HL-60 (cell line): Measurements from ENCODE around the gene ABAT.

ENCODE experiments used
- DNase-seq, 2 experiments: peaks; one replicate each; pipeline ENCODE4 v3.0.0-alpha.2; 2010 to 2020; ENCODE audit warnings: low read depth in 1 of 2, low spot score in 1 of 2
- H3K27ac ChIP-seq: fragments of 250-450 bp; sonication (Bioruptor Pico); replicated peaks from 2 replicates; pipeline ENCODE4 v1.5.1; 2020; ENCODE audit warnings: mild to moderate bottlenecking, moderate library complexity
- H3K27me3 ChIP-seq: fragments of 250-450 bp; sonication (Bioruptor Pico); 2 replicates; pipeline ENCODE4 v1.5.1; 2021; ENCODE audit warnings: mild to moderate bottlenecking, moderate library complexity; ENCODE audit not compliant: insufficient read depth, poor library complexity, severe bottlenecking
- H3K4me3 ChIP-seq: replicated peaks from 2 replicates; pipeline ENCODE4 v1.5.1; 2011; ENCODE audit warnings: mild to moderate bottlenecking, control low read depth, low read length; ENCODE audit not compliant: insufficient read depth
- GABPA ChIP-seq: IDR thresholded peaks from 2 replicates; pipeline ENCODE4 v1.6.1; 2012; ENCODE audit warnings: low read depth
- POLR2AphosphoS5 ChIP-seq: IDR thresholded peaks from 2 replicates; pipeline ENCODE4 v1.6.1; 2012; ENCODE audit warnings: low read depth
- SPI1 ChIP-seq: IDR thresholded peaks from 2 replicates; pipeline ENCODE4 v1.6.1; 2012; ENCODE audit warnings: low read depth, mild to moderate bottlenecking, borderline replicate concordance
- TF ChIP-seq, protein P1 (sequence below): IDR thresholded peaks from 2 replicates; pipeline ENCODE4 v1.6.1; 2012; ENCODE audit warnings: low read depth; ENCODE audit not compliant: insufficient replicate concordance
- TF ChIP-seq, protein P2 (sequence below): IDR thresholded peaks from one replicate; pipeline ENCODE4 v1.5.1; 2011; ENCODE audit warnings: low read length, control low read depth, inconsistent platforms; ENCODE audit not compliant: insufficient read depth

The ABAT gene

DNA sequence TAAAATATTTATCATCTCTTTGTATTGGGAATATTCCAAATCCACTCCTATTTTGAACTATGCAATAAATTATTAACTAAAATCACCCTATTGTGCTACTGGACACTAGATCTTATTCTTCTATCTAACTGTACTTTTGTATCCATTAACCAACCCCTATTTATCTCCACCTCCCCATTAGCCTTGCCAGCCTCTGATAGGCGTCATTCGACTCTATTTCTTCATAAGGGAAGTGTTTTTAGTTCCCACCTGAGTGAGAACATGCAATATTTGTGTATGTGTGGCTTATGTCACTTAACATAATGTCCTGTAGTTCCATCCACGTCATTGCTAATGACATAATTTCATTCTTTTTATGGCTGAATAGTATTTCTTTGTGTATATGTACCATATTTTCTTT is 99.1 kb downstream of the ABAT start:
- no peak for DNase-seq
- no peaks in the 10 kb centered on the region for H3K27me3 ChIP-seq
- no peak overlapping the region for H3K27ac ChIP-seq
- TF ChIP-seq, protein P1, sequence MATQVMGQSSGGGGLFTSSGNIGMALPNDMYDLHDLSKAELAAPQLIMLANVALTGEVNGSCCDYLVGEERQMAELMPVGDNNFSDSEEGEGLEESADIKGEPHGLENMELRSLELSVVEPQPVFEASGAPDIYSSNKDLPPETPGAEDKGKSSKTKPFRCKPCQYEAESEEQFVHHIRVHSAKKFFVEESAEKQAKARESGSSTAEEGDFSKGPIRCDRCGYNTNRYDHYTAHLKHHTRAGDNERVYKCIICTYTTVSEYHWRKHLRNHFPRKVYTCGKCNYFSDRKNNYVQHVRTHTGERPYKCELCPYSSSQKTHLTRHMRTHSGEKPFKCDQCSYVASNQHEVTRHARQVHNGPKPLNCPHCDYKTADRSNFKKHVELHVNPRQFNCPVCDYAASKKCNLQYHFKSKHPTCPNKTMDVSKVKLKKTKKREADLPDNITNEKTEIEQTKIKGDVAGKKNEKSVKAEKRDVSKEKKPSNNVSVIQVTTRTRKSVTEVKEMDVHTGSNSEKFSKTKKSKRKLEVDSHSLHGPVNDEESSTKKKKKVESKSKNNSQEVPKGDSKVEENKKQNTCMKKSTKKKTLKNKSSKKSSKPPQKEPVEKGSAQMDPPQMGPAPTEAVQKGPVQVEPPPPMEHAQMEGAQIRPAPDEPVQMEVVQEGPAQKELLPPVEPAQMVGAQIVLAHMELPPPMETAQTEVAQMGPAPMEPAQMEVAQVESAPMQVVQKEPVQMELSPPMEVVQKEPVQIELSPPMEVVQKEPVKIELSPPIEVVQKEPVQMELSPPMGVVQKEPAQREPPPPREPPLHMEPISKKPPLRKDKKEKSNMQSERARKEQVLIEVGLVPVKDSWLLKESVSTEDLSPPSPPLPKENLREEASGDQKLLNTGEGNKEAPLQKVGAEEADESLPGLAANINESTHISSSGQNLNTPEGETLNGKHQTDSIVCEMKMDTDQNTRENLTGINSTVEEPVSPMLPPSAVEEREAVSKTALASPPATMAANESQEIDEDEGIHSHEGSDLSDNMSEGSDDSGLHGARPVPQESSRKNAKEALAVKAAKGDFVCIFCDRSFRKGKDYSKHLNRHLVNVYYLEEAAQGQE = no peak
- TF ChIP-seq SPI1 = no peak
- TF ChIP-seq GABPA = no peak
- TF ChIP-seq POLR2AphosphoS5 = no peak
- TF ChIP-seq, protein P2, sequence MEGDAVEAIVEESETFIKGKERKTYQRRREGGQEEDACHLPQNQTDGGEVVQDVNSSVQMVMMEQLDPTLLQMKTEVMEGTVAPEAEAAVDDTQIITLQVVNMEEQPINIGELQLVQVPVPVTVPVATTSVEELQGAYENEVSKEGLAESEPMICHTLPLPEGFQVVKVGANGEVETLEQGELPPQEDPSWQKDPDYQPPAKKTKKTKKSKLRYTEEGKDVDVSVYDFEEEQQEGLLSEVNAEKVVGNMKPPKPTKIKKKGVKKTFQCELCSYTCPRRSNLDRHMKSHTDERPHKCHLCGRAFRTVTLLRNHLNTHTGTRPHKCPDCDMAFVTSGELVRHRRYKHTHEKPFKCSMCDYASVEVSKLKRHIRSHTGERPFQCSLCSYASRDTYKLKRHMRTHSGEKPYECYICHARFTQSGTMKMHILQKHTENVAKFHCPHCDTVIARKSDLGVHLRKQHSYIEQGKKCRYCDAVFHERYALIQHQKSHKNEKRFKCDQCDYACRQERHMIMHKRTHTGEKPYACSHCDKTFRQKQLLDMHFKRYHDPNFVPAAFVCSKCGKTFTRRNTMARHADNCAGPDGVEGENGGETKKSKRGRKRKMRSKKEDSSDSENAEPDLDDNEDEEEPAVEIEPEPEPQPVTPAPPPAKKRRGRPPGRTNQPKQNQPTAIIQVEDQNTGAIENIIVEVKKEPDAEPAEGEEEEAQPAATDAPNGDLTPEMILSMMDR = no peak
- no peak overlapping the region for H3K4me3 ChIP-seq

DNA sequence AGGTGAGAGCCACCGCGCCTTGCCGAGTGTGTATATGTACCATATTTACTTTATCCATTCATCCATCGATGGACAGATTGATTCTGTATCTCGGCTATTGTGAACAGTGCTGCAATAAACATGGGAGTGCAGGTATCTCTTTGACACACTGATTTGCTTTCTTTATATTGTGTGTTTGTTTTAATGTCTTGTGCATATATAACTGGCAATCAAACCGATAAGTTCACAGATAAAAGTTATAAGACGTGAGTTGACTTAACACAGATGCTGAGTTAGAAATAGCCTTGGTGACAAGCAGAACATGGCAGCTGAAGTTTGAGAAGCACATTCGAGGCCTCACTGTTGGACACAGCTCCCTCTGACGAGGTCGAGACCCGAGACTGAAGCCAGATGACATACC is 99.8 kb downstream of the ABAT start:
- DNase-seq = no peak
- Histone ChIP-seq H3K27ac (no peak overlapping the region), H3K4me3 (no peak overlapping the region), H3K27me3 (no peaks in the 10 kb centered on the region)
- TF ChIP-seq POLR2AphosphoS5 (no peak), GABPA (no peak)
- TF ChIP-seq, protein P2 = no peak

DNA sequence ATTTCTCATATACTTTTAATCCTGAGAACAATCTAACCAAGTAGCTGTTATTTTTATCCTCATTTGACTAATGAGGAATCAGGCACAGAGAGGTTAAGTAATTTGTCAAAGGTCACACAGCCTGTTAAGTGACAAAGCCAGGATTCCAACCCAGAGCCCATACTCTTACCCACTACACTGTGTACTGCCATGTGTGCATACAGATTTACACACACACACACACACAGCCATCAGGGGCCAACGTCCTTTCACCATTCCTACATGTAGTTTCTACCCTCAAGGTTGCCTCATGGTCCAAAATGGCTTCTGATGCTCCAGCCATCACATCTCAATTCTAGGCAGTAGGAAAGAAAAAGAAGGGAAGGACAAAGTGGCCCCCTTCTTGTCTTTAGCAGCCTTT is 100.9 kb downstream of the ABAT start:
- no peak for TF ChIP-seq GABPA
- Histone ChIP-seq H3K27me3 (no peaks in the 10 kb centered on the region), H3K27ac (no peak overlapping the region), H3K4me3 (no peak overlapping the region)
- DNase-seq = no peak

DNA sequence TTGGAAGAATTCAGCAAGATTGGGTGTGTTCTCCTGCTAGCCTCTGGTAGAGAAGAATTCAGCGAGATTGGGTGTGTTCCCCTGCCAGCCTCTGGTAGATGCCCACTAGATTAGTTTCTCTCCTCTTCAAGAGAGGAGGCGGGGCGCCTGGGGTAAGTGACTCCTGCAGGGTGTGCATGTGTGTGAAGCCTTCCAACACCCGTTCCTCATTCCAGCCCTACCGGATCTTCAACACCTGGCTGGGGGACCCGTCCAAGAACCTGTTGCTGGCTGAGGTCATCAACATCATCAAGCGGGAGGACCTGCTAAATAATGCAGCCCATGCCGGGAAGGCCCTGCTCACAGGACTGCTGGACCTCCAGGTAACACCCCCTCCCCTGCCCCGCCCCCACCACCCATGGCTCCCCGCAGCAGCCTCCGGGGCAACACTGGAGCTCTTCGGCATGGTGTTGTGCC is 101.7 kb downstream of the ABAT start:
- H3K27ac ChIP-seq = no peak overlapping the region
- no peak overlapping the region for H3K4me3 ChIP-seq
- no peaks in the 10 kb centered on the region for H3K27me3 ChIP-seq
- TF ChIP-seq POLR2AphosphoS5 = no peak
- no peak for TF ChIP-seq GABPA
- no peak for DNase-seq

DNA sequence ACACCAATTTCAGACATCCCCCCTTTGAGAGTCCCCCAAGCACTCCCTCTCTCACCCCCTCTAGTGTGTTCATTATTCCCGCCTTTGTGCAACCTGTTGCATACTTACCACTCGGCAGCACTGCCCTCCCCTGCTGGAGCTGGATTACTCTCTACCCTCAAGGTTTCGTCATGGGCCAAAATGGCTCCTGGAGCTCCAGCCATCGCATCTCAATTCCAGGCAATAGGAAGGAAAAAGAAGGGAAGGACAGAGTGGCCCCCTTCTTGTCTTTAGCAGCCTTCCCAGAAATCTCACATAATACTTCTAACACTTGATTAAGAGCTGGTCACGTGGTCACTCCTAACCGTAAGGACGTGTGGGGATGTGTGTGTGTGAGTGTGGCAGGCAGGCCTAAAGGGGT is 102.8 kb downstream of the ABAT start:
- DNase-seq = no peak
- H3K27ac ChIP-seq = no peak overlapping the region
- H3K27me3 ChIP-seq = no peaks in the 10 kb centered on the region
- TF ChIP-seq, protein P1 = no peak
- TF ChIP-seq GABPA (no peak), SPI1 (no peak), POLR2AphosphoS5 (no peak)
- TF ChIP-seq, protein P2 = no peak
- no peak overlapping the region for H3K4me3 ChIP-seq
